ENCODE results near the gene LAMA2.

The LAMA2 gene

GRCh38 chr6:129276461-129276860 is 393.5 kb downstream of the LAMA2 start:
- DNase-seq, result no peak

DNA sequence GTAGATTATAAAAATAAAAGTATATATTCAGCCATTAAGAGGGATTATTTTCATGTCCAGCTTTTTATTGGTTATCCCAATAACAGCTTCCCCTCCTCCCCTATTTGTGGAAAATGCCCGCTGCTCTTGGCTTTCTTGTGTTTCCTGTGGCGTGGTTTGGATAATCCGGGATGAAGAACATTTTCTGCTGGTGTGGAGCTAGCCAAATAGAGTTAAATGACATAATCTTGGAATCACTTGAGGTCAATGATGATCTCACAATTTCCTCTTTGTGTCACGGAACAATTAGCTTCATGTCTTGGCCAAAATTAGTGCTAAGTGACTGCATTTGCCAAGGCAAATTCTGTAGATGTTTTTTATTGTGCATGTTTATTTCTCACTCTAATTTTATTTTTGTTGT is 394.0 kb downstream of the LAMA2 start:
- DNase-seq, result no peak

DNA sequence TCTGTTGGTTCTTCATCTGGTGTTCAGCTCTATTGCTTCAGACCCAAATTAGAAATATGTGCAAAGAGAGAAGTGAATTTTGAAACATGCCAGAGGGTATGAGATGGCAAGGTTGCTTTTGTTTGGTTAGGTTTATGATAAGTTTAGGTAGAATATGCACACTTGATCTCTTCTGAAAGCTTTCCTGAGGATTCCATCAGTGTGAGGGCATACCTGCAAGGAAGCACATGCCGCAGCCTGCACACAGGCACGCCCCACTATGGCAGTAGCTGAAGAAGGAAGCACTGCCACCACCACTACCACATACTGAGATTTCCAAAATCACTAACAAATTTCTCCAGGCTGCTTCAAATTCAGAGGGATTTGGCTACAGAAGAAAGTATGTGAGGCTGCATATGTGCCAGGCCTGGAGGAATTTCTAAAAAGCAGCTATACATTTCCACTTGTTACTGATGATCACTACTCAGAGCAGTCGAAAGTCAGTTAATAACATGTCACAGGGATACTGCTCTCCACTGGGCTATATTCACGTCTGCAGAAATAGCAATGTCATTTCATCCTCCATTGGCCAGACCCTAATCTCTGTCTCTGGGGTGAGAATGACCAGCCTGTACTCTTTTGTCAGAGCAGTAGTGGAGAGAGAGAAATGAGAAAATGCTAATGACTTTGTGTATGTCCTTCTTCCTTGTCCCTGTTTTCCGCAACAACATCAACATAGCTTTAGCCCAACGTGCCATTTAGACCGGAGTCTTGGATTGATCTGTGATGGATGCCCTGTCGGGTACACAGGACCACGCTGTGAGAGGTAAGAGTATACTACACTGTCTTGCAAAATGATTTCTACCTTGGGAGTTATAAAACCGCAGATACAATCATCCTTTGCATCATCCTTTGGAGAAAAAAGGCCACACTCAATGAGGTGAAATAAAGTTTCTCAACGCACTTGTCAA is 396.7 kb downstream of the LAMA2 start:
- DNase-seq, result no peak

- DNase-seq, result no peak
Observed at GRCh38 chr6:129280293-129280644, 397.3 kb downstream of the LAMA2 start.

GRCh38 chr6:129280749-129281148 is 397.8 kb downstream of the LAMA2 start:
- DNase-seq, result no peak

- DNase-seq, result no peak
Observed at GRCh38 chr6:129281168-129281796, 398.3 kb downstream of the LAMA2 start.

DNA sequence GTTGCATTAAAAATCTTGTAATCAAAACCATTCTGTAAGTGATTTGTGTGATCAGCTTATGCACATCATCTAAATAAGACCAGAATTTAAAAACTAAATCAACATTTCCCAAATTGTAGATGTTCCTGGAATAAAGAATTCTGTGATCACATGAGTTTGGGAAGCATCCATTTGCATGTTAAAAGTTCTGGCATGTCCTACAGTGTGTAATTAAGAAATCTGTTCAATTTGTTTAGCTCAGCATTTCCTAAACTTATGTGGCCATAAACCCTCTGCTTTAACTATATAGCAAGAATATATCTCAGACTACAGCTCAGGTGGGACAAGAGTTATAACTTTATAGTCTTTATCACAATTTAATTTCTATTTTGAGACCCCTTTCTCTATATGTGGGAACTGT is 399.1 kb downstream of the LAMA2 start:
- DNase-seq, result no peak

- DNase-seq, result no peak
Observed at GRCh38 chr6:129284225-129284624, 401.3 kb downstream of the LAMA2 start.

DNA sequence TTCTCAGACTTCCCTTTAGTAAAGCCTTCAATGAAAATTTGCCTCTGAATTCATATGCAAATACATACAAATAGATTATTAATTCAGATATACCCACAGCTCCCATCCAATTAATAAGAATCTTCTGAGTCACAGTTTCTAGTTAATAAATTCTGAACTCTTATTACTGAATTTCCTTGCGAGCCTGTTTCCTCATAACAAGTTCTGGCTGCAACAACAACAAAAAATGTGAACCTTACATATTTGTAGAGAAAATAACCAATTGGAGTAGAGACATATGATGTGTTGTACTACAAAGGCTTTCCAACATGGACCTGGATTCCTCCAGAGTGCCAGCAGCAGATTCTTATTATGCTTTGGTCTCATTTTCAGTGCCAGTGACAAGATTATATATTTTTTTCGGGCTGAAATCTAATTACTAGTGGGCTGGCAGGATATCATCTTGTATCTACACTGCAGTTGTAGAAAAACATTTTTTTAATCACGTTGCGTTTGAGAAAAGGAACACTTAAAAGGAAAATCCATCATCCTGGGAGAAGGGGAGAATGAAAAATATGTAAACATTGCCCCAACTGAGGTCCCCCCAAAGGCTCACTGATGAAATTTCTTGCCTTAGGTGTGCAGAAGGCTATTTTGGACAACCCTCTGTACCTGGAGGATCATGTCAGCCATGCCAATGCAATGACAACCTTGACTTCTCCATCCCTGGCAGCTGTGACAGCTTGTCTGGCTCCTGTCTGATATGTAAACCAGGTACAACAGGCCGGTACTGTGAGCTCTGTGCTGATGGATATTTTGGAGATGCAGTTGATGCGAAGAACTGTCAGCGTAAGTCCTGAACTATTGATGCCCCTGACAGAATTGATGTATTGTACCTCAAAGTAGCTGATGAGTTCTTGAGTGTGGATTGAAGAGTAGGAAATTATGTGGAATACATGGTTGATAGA is 404.6 kb downstream of the LAMA2 start:
- DNase-seq, result no peak

DNA sequence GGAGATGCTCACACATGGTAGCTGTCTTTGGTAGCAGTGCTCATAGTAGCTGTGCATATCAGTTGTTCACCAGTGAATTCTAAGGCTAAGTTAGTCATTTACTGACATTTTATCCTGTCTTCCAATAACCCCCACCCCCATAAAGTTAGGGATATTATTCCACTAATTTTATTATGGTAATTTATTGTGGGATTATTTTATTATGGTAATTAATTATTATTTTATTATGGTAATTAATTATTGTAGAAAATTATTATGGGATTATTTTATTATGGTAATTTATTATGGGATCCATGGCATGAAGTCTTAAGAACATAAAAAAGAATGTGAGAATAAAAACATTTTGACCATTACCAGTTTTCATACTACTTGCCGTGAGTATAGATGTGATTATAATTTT is 406.5 kb downstream of the LAMA2 start:
- DNase-seq, result no peak

- DNase-seq, result peak; percentile 5
Observed at GRCh38 chr6:129292836-129293235, 409.9 kb downstream of the LAMA2 start.

DNA sequence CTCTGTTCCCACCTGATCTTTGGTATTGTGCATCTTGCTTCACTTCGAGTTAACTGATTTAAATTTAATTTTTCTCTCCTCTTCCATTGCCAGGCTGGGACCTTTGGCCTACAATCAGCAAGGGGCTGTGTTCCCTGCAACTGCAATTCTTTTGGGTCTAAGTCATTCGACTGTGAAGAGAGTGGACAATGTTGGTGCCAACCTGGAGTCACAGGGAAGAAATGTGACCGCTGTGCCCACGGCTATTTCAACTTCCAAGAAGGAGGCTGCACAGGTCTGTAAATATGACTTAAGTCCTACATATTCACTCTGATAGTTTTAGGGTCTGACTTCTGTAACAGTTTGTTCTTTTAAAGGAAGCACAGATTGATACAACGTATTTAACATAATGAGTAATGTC is 414.7 kb downstream of the LAMA2 start:
- DNase-seq, result no peak

GRCh38 chr6:129302671-129303070 is 419.7 kb downstream of the LAMA2 start:
- DNase-seq, result no peak

DNA sequence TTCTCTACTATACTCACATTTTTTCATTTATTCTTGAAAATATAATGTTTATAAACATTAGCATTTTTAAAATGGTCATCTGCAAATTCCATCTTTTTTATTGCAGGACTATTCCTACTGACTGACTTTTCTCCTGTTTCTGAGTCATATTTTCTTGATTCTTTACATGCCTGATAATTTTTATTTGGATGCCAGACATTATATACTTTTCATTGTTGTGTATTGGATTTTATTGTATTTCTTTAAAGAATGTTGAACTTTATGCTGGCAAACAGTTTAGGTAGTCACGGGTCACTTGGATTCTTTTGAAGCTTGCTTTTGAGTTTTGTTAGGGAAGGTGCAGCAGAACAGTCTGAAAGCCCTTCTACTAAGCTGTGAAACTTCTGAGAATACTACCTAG is 423.9 kb downstream of the LAMA2 start:
- DNase-seq, result no peak

- DNase-seq, result no peak
Observed at GRCh38 chr6:129307845-129308244, 424.9 kb downstream of the LAMA2 start.

- DNase-seq, result no peak
Observed at GRCh38 chr6:129309154-129309553, 426.2 kb downstream of the LAMA2 start.

- no peak for DNase-seq
Observed at GRCh38 chr6:129312880-129313279, 429.9 kb downstream of the LAMA2 start.

- no peak for DNase-seq
Observed at GRCh38 chr6:129314575-129314974, 431.6 kb downstream of the LAMA2 start.

- DNase-seq, result no peak
Observed at GRCh38 chr6:129317931-129318820, 435.2 kb downstream of the LAMA2 start.

DNA sequence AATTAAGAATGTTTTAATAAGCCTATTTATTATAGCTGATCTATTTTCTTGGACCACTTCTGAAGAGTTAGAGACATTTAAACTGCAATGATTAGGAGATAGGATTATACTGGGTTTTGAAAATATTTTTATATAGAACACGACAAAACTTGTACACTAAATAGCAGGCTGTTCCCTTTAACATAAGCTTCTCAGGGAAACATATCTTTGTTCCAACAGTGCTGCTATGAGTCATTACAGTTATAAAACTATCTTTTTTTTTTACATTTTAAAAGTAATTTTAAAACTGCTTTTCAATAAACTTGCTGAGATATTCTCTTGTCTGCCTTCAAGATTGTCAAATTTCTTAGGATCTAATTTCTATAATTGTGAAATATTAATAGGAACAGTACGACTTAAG is 438.0 kb downstream of the LAMA2 start:
- no peak for DNase-seq

GRCh38 chr6:129321303-129321702 is 438.4 kb downstream of the LAMA2 start:
- no peak for DNase-seq

DNA sequence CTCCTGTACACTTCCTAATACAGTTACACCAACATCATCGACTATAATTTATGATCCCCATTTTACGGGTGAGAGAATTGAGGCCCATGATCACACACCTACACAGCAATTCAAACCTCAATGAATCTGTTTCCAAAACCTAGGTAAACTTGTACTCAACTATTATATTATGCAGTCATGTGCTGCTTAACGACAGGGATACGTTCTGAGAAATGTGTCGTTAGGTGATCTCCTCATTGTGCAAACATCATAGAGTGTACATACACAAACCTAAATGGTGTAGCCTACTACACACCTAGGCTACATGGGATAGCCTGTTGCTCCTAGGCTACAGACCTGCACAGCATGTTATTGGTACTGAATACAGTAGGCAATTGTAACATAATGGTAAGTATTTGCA is 441.4 kb downstream of the LAMA2 start:
- DNase-seq, result no peak
